Caco-2 (cell line): ENCODE data around the gene CYRIA. TPM values are rescaled to one million over a fixed set of nuclear protein-coding genes. Genes with fewer than 3 reads are reported as not detected.

ENCODE experiments used
- BruUV-seq: library from RNA; stranded (reverse); fragments of 400-500 nt; replicated peaks from 2 replicates; lab custom pipeline; 2021; lab: Mats Ljungman, UMichigan
- CTCF ChIA-PET: fragments of 300-600 bp; sonication (Branson Sonifier 250); formaldehyde crosslinking; loops from one replicate; lab custom pipeline; 2022; ENCODE audit warnings: antibody characterized with exemption; lab: Charles Lee
- POLR2A ChIA-PET: fragments of 300-600 bp; sonication (Branson Sonifier 250); formaldehyde crosslinking; loops from one replicate; lab custom pipeline; 2022; ENCODE audit warnings: antibody characterized with exemption; lab: Charles Lee
- DNase-seq, 2 experiments: peaks; one replicate each; pipeline versions ENCODE4 v3.0.0 to v3.0.0-alpha.2; 2020 to 2022
- H3K27me3 ChIP-seq: replicated peaks from 2 replicates; pipeline ENCODE4 v1.6.0; 2011; ENCODE audit warnings: low read length; ENCODE audit not compliant: control insufficient read depth, insufficient read depth
- H3K36me3 ChIP-seq: 2 replicates; pipeline ENCODE4 v1.5.1; 2011; ENCODE audit warnings: low read length; ENCODE audit not compliant: control insufficient read depth, insufficient read depth
- H3K4me1 ChIP-seq: fragments of 250-450 bp; sonication (Bioruptor Pico); 2 replicates; pipeline ENCODE4 v1.5.1; 2020; ENCODE audit warnings: mild to moderate bottlenecking
- H3K4me3 ChIP-seq: 2 replicates; pipeline ENCODE4 v1.5.1; 2011; ENCODE audit warnings: low read depth, mild to moderate bottlenecking, control low read depth, low read length
- H3K9me3 ChIP-seq: fragments of 250-450 bp; sonication (Bioruptor Pico); 2 replicates; pipeline ENCODE4 v1.5.1; 2020; ENCODE audit warnings: mild to moderate bottlenecking, moderate library complexity
- H3K27ac Mint-ChIP-seq: one replicate; pipeline ENCODE4 v1.8.0; 2022; ENCODE audit warnings: mixed read lengths; ENCODE audit not compliant: unreplicated experiment
- H3K27me3 Mint-ChIP-seq: one replicate; pipeline ENCODE4 v1.8.0; 2022; ENCODE audit warnings: mixed read lengths; ENCODE audit not compliant: insufficient read depth, unreplicated experiment
- H3K36me3 Mint-ChIP-seq: one replicate; pipeline ENCODE4 v1.8.0; 2022; ENCODE audit warnings: mild to moderate bottlenecking, mixed read lengths; ENCODE audit not compliant: insufficient read depth, unreplicated experiment
- H3K4me1 Mint-ChIP-seq: one replicate; pipeline ENCODE4 v1.8.0; 2022; ENCODE audit warnings: low read depth, mixed read lengths; ENCODE audit not compliant: unreplicated experiment
- H3K4me3 Mint-ChIP-seq: one replicate; pipeline ENCODE4 v1.8.0; 2022; ENCODE audit warnings: mild to moderate bottlenecking, moderate library complexity, mixed read lengths; ENCODE audit not compliant: unreplicated experiment
- H3K9me3 Mint-ChIP-seq: one replicate; pipeline ENCODE4 v1.8.0; 2022; ENCODE audit warnings: mixed read lengths; ENCODE audit not compliant: unreplicated experiment
- intact Hi-C: fragments of 100-400 bp; cut with micrococcal nuclease; formaldehyde crosslinking; loops from one replicate; pipeline ENCODE4 v1.10.0; 2022; ENCODE audit not compliant: unreplicated experiment
- total RNA-seq: library from RNA; stranded (reverse); gene quantifications from 2 replicates; pipeline ENCODE4 v1.2.3, GENCODE V29; 2022
- TF ChIP-seq, protein P1 (sequence below), 2 experiments: fragments of 200-600 bp in 1 of 2; IDR thresholded peaks; 1 replicate in 1 of 2; 2 replicates in 1 of 2; pipeline versions ENCODE4 v1.5.1 to v1.8.0; 2011 to 2022; ENCODE audit warnings: antibody characterized with exemption in 1 of 2, control low read depth in 1 of 2, inconsistent platforms in 1 of 2, low read depth in 1 of 2, low read length in 1 of 2, mild to moderate bottlenecking in 1 of 2, moderate library complexity in 1 of 2; ENCODE audit not compliant: insufficient read depth in 1 of 2, severe bottlenecking in 1 of 2, unreplicated experiment in 1 of 2

Gene CYRIA
- total RNA-seq, 1 experiment from 2014 or later, result 0.20 TPM

DNA sequence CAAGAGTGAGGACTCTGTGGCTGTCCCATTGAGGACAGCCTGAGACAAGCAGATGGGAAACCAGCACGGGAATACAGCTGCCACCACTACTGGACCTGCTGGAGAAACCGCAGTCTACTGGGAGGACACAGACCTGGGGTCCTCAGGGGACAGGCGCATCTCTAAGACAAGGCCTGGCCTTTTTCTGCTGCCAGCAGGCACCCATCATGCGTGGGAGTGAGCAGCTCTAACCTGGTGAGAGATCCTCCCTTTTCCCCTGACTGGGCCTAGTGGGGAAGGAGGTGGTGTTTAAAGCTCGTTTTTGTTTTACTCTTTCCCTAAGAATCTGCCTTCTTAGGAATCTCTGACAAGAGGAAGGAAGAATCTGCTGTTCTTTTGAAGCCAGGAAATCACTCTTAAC lies 36.6 kb downstream of the CYRIA start:
- Histone ChIP-seq H3K36me3 (no peaks in the 10 kb centered on the region), H3K4me1 (no peaks in the 10 kb centered on the region), H3K9me3 (no peaks in the 10 kb centered on the region), H3K27me3 (no peaks in the 10 kb centered on the region; the same call in 1 of the 2 replicates), H3K4me3 (no peak overlapping the region)
- Mint-ChIP-seq H3K27ac (no peak overlapping the region), H3K27me3 (peaks cover 20% of the 10 kb centered on the region), H3K36me3 (no peaks in the 10 kb centered on the region), H3K4me3 (no peak overlapping the region), H3K9me3 (no peaks in the 10 kb centered on the region), H3K4me1 (no peaks in the 10 kb centered on the region)
- DNase-seq, result no peak
- no TSS peak for BruUV-seq
- ChIA-PET CTCF (interaction anchor here (0.5 to 1.0 kb wide), 2 partner anchors 104 to 126 kb away, joined by 3 read pairs; no protein-coding TSS in a partner anchor), POLR2A (no interaction called here)
- intact Hi-C loops, result no loop called here
- TF ChIP-seq, protein P1, sequence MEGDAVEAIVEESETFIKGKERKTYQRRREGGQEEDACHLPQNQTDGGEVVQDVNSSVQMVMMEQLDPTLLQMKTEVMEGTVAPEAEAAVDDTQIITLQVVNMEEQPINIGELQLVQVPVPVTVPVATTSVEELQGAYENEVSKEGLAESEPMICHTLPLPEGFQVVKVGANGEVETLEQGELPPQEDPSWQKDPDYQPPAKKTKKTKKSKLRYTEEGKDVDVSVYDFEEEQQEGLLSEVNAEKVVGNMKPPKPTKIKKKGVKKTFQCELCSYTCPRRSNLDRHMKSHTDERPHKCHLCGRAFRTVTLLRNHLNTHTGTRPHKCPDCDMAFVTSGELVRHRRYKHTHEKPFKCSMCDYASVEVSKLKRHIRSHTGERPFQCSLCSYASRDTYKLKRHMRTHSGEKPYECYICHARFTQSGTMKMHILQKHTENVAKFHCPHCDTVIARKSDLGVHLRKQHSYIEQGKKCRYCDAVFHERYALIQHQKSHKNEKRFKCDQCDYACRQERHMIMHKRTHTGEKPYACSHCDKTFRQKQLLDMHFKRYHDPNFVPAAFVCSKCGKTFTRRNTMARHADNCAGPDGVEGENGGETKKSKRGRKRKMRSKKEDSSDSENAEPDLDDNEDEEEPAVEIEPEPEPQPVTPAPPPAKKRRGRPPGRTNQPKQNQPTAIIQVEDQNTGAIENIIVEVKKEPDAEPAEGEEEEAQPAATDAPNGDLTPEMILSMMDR (IDR thresholded peaks at IDR 0.05; ENCODE audit: insufficient read depth in 1 of 2, low read depth in 1 of 2, low read length in 1 of 2, severe bottlenecking in 1 of 2, unreplicated experiment in 1 of 2), result no peak

GRCh38 chr2:16628314-16628713 lies 37.3 kb downstream of the CYRIA start:
- TF ChIP-seq, protein P1 (IDR thresholded peaks at IDR 0.05; ENCODE audit: insufficient read depth in 1 of 2, low read depth in 1 of 2, low read length in 1 of 2, severe bottlenecking in 1 of 2, unreplicated experiment in 1 of 2), result no peak
- Histone ChIP-seq H3K4me3 (no peak overlapping the region), H3K9me3 (no peaks in the 10 kb centered on the region), H3K4me1 (no peaks in the 10 kb centered on the region), H3K36me3 (no peaks in the 10 kb centered on the region), H3K27me3 (no peaks in the 10 kb centered on the region; the same call in 1 of the 2 replicates)
- intact Hi-C loops, result no loop called here
- Mint-ChIP-seq H3K4me1 (no peaks in the 10 kb centered on the region), H3K4me3 (no peak overlapping the region), H3K9me3 (no peaks in the 10 kb centered on the region), H3K27ac (no peak overlapping the region), H3K27me3 (peaks cover 20% of the 10 kb centered on the region), H3K36me3 (no peaks in the 10 kb centered on the region)
- ChIA-PET POLR2A (no interaction called here), CTCF (interaction anchor here (1.0 kb wide), 1 partner anchor 103 kb away, joined by 3 read pairs; no protein-coding TSS in a partner anchor)
- no TSS peak for BruUV-seq
- DNase-seq, result no peak

DNA sequence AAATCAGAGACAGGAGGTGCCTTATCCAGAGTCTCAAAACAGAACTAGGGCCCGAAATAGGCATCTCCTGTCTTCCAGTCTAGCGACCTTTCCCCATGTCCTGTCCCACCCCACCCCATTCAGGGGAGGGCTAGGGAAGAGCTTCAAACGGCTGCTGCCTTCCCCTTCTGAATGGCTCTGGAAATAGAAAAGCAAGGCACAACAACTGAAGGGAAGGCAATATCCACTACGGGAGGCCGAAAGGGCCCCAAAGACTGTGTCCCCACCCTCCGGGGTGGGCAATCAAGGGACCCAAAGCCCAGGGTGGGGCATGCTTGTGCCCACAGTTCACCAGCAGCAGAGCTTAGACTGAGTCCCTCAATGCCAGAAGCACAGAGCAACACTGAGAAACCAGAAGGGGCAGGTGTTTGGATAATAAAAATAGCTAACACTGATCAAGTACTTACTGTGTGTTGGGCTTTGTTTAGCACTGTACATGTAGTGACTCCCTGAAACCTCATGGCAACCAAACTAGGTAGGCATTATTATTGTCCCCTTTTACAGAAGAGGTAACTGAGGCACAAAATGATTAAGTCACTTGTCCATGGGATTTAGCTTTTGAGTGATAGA lies 38.5 kb downstream of the CYRIA start:
- CTCF ChIA-PET, result interaction anchor here (1.5 kb wide), 1 partner anchor 130 kb away, joined by 5 read pairs; no protein-coding TSS in a partner anchor
- POLR2A ChIA-PET, result no interaction called here
- intact Hi-C loops, result no loop called here

More for the DNA sequence above, 38.5 kb downstream of the CYRIA start:
- H3K27me3 Mint-ChIP-seq, result peaks cover 22% of the 10 kb centered on the region
- H3K27ac Mint-ChIP-seq, result no peak overlapping the region
- no peak overlapping the region for H3K4me3 ChIP-seq
- BruUV-seq, result no TSS peak
- H3K9me3 Mint-ChIP-seq, result no peaks in the 10 kb centered on the region
- H3K4me1 ChIP-seq, result no peaks in the 10 kb centered on the region
- no peak overlapping the region for H3K4me3 Mint-ChIP-seq
- no peaks in the 10 kb centered on the region for H3K36me3 Mint-ChIP-seq
- H3K9me3 ChIP-seq, result no peaks in the 10 kb centered on the region
- no peak for DNase-seq
- TF ChIP-seq, protein P1 (IDR thresholded peaks at IDR 0.05; ENCODE audit: insufficient read depth in 1 of 2, low read depth in 1 of 2, low read length in 1 of 2, severe bottlenecking in 1 of 2, unreplicated experiment in 1 of 2), result no peak
- no peaks in the 10 kb centered on the region for H3K36me3 ChIP-seq
- H3K4me1 Mint-ChIP-seq, result no peaks in the 10 kb centered on the region
- H3K27me3 ChIP-seq, result no peaks in the 10 kb centered on the region
